ENCODE results near the gene CAV1. TPM values are rescaled to one million over a fixed set of nuclear protein-coding genes. Genes with fewer than 3 reads are reported as not detected.

Gene CAV1
- polyA plus RNA-seq, 10 donors = 175 to 298 (median 237) TPM

GRCh38 chr7:116601426-116601825, 76.6 kb downstream of the CAV1 start:
- no peak for DNase-seq

GRCh38 chr7:116607299-116607698, 82.5 kb downstream of the CAV1 start:
- DNase-seq = no peak

- DNase-seq = no peak
These were observed 85.4 kb downstream of the CAV1 start for GRCh38 chr7:116610210-116610609.

- no peak for DNase-seq
These were observed 85.9 kb downstream of the CAV1 start for GRCh38 chr7:116610721-116611120.

Other genes starting within 250 kb of the CAV1 start
- gene CAV2, start 25.3 kb upstream of the CAV1 start, polyA plus RNA-seq (ENCODE audit: insufficient read length in 10 of 10) = 10 to 100 TPM; 37.7 to 79.5 (median 53.8) TPM
- 10 to 100 TPM in 7 of 10 donors, 1 to 10 TPM in 3; 8.5 to 17.2 (median 12.3) TPM for gene MET, start 147.2 kb downstream of the CAV1 start, polyA plus RNA-seq (ENCODE audit: insufficient read length in 10 of 10)

Measured in muscle of back (tissue), 11 donors.